Measurements from ENCODE around the gene GABRG3.

Gene GABRG3

GRCh38 chr15:26970712-26971210 lies at the start of gene GABRG3:
GABRG3 (plus strand) TSS chr15:26971181.
- no peak for DNase-seq (ENCODE audit: low read depth)

DNA sequence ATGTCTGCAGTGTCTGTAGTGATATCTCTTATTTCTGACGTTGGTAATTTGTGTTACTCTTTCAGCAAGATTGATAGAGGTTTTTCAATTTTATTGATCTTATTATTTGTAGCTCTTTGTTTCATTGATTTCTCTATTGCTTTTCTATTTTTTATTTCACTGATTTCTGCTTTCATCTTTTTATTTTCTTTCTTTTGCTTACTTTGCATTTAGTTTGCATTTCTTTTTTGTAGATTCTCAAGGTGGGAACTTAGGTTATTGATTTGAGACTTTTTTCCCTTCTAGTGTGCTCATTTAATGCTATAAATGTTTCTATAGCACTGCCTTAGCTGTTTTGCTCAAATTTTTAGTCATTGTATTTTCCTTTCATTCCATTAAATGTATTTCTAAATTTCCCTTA lies 49.5 kb upstream of the GABRG3 start:
- DNase-seq (ENCODE audit: low read depth) = no peak

DNA sequence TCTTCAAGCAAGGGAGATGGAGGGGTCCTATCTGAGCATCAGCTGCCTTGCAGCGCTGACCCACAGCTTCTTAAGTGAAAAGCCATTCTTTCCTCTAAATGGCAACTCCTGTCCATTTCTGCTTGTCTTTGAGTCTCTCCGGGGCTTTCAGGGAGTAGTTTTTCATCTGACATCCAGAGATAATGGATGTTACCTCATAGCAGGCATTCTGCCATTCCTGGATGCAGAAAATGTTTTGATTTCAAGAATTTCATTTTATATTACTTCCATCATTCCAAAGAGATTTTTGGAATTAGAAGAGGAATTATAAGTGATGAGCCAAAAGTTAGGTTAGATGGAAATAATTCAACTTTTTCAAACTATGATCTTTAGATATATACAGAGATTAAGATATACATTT lies 44.9 kb upstream of the GABRG3 start:
- no peak for DNase-seq (ENCODE audit: low read depth)

DNA sequence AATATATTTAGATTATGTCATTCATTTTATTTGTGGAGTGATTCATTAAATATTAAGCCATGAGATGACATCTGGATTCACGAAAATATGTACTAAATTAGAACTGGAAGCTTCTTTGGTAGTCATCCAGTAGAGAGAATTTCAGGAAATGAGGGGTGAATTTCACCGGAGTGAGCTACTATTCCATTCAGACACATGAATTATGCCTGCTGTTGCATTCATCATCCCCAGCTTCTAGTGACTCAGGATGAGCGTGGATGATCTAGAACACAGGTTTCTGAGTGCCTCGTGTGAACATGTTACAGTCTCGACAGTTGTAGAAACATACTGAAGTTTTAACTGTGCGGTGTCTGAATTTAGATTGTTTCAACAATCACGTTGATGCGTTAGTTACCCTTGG lies 42.9 kb upstream of the GABRG3 start:
- no peak for DNase-seq (ENCODE audit: low read depth)

- no peak for DNase-seq (ENCODE audit: low read depth)
Observed at GRCh38 chr15:26929588-26929987, 41.4 kb upstream of the GABRG3 start.

- DNase-seq (ENCODE audit: low read depth) = no peak
Observed at GRCh38 chr15:26934848-26935247, 36.1 kb upstream of the GABRG3 start.

DNA sequence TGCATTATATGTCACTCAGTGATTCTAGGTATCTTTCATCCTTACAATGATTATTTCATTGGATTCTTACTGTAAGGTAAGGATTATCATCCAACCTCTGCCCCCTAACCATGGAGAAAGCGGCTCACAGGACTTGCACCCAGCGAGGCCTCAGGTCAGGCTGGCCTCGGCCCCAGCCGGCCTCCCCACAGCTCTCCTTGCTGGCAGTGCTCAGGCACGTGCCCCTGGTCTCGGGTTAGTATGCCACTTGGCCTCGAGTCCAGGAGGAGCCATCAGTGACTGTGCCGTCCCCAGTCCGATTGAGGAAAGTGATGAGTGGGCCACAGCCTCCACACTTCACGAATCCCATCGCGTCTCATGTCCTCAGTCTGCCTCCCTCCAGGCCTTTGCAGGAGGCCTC lies 35.7 kb upstream of the GABRG3 start:
- no peak for DNase-seq (ENCODE audit: low read depth)

DNA sequence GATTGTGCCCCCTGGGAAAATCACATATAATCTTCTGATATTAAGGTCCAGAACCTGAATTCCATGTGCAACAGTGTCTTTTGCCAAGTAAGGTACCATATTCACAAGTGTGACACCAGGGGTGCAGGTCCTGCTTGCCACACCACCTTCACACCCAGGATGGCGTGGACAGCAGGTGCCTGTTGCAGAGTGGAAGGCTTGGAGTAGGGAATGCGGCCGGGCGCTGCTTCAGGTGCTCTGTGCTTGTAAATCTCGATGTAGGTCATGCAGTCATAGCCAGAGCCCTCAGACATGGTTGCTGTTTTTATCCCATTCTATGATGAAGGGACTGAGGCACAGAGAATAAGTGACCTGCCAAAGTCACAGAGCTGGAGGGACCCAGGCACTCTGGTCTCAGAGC lies 34.5 kb upstream of the GABRG3 start:
- no peak for DNase-seq (ENCODE audit: low read depth)

DNA sequence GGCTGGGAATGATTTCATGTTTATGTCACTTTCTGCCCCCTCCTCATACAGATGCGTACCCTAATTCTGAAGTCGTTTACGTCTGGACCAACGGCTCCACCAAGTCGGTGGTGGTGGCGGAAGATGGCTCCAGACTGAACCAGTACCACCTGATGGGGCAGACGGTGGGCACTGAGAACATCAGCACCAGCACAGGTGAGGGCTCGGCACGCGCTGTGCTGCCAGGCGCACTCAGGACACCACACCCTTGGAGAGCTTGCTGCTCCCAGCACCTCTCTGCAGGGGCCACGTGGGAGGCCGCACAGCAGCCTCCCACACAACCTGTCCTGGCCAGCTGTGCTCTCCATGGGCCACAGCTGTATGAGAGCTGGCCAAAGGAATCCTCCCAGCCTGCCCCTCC lies 33.8 kb upstream of the GABRG3 start:
- DNase-seq (ENCODE audit: low read depth) = no peak

GRCh38 chr15:26939398-26939797 lies 31.6 kb upstream of the GABRG3 start:
- DNase-seq (ENCODE audit: low read depth) = no peak

DNA sequence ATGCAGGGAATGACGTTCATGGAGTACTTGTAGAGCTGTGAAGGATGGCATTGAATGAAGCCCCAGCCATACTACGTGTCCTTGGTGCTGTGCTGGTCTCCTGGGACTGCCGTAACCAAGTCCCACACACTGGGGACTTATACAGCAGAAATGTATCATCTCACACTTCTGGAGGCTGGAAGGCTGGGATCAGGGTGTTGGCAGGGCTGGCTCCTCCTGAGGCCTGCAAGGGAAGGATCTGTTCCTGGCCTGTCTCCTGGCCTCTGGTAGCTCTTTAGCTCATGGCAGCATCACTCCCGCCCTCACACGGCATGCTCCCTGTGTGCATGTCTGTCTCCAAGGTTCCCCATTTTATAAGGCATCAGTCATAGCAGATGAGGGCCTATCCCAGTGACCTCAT lies 29.5 kb upstream of the GABRG3 start:
- DNase-seq (ENCODE audit: low read depth) = no peak

DNA sequence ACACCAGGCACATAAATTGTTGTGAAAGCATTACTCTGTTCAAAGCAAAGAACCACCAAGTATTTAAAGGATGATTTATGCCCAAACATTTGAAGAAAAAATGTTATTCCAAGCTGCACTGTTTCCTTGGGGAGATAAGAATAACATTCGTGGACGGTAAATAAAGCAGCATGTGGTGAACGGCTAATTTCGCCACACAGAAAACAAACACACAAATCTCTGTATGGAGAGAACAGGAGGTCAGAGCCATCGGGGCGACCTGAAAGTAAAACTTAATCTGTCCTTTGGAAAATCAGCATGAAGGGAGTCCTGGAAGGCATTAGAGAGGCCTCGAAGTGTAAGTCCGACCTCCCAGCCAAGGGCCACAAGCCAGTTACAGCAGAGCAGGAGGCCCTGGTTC lies 27.1 kb upstream of the GABRG3 start:
- no peak for DNase-seq (ENCODE audit: low read depth)

- DNase-seq (ENCODE audit: low read depth) = no peak
Observed at GRCh38 chr15:26945046-26945445, 25.9 kb upstream of the GABRG3 start.

DNA sequence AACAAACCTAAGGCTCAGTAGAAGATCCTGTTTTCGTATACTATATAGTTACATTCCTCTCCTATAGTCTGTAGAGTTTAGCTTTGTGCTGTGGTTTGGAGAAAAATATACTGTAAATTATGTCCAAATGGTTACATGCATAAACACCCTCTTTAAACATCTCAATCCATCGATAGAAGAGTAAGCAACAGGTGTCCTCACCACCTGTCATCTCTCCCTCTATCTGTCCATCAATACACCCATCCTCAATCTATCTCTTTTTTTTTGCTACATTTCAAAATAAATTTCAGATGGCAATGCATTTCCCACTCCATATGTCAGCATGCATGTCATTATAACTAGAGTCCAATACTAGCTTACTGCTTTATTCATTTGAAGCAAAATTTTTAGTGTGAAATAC lies 21.0 kb upstream of the GABRG3 start:
- DNase-seq (ENCODE audit: low read depth) = no peak

DNA sequence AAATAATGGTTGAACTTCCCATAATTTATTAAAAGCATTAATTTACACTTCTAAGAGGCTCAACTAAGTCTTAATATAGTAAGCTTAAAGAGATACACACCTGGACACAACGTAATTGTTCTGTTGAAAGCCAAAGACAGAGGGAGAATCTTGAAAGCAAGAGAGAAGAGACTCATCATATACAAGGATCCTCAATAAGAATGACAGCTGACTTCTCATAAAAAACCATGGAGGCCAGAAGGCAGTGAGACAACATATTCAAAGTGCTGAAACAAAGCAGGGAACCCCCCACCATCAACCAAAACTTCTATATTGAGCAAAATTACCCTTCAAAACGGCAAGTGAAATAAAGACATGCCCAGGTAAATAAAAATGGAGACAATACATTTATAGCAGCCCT lies 16.6 kb upstream of the GABRG3 start:
- no peak for DNase-seq (ENCODE audit: low read depth)

GRCh38 chr15:26967719-26968269 lies 3.2 kb upstream of the GABRG3 start:
- no peak for DNase-seq (ENCODE audit: low read depth)

DNA sequence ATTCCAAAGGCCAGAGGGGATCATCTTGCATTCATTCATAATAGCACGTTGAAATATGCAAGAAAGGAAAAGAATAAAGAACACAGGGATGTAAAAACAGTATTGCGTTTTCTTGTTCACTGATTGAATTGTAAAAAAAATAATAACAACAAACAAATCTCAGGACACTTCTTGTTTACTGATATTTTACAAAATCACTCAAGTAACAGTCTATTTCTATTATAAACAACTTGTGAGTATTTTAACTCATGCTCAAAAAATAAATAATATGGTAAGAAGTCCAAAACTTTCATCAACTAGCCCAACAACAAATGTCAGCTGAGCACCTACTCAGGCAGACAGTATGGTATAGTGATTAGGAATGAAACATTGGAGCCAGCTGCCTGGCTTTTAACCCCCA lies 2.2 kb upstream of the GABRG3 start:
- DNase-seq (ENCODE audit: low read depth) = no peak

DNA sequence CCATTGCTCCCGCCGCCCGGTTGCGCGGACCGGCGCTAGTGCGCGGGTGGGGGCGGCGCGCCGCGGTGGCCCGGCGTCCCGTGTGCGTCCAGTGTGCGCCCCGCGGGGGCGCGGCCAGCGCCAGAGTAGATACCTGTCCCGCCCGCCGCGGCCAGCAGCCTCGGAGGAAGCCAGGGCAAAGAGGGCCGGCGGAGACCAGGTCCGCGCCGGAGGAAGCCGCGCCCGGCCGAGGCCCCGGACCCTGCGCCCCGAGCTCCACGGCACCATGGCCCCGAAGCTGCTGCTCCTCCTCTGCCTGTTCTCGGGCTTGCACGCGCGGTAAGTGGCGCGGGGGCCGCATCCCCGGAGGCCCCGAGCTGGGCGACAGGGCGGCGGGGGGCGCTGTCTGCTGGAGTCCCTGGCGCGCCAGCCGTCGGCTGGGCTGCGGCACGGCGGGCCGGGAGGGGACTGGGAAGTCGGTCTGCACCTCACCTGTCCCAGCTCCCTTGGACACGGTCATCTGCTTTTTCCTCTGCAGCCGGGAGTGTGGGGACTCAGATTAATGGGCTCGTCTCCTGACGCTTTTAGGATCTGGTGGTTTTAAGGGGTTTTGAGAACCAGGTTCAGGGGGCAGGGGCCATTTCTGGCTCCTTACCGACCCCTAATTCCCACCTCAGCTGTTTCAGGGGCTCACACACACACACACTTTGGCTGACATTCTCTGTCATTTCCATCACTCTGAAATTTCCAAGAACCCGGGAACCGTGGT lies 464 bp downstream of the GABRG3 start:
- DNase-seq (ENCODE audit: low read depth) = no peak

DNA sequence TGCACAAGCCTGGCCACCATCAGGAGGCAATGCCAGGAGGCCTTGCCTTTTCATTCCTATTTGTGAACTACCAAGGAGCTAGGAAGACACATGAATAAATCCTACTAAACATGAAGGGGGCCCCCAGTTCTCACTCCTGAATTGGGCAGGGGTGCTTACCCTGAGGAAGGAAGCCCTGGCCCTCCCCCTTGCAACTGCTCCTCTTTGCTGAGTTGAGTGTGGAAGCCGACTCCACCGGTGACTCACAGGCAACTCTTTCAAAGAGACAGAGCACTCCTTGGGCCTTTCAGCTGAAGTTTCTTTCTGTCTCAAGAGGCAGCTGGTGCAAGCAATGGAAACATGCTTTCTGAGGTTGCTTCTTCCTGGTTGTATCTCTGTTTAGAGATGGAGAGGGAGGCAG lies 1.7 kb downstream of the GABRG3 start:
- no peak for DNase-seq (ENCODE audit: low read depth)

GRCh38 chr15:26974120-26974780 lies 3.3 kb downstream of the GABRG3 start:
- peak; percentile 18 for DNase-seq (ENCODE audit: low read depth)

- DNase-seq (ENCODE audit: low read depth) = no peak
Observed at GRCh38 chr15:26981492-26981891, 10.5 kb downstream of the GABRG3 start.

DNA sequence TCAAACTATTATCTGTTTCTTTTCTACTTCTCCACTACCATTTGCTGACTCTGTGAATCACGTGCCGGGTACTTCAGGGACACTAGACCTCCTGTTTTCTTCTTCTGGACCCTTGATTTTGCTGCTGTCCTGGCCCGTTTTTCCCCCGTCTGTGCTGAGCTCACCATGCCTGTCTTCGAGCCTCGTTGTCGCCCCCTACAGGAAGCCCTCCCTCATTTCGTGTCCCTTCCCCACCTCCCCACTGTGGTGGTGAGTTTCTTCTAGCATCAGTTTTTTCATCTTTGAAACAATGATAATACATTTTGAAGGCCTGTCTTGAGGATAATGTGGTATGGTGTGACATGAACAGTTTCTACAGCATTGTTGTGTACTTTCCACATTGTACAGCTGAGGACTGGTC lies 12.8 kb downstream of the GABRG3 start:
- no peak for DNase-seq (ENCODE audit: low read depth)

DNA sequence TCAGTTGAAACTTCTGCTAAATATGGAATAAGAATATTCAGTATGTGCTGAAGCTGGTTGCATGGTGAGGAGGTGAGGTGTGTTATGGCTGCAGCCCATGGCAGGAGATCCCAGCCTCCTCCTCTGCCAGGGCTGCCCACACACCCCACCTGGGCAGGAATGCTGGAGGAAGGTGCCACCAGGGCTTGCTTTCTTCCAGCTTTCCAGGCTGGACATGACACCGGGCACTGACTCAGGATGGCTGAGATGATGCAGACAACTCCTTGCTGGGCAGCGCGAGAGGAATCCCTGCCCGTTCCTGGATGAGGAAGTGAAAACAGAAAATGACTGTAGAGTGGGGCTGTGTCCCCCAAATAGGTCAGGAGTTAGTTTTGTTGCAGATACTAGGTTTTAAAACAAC lies 14.1 kb downstream of the GABRG3 start:
- DNase-seq (ENCODE audit: low read depth) = no peak

DNA sequence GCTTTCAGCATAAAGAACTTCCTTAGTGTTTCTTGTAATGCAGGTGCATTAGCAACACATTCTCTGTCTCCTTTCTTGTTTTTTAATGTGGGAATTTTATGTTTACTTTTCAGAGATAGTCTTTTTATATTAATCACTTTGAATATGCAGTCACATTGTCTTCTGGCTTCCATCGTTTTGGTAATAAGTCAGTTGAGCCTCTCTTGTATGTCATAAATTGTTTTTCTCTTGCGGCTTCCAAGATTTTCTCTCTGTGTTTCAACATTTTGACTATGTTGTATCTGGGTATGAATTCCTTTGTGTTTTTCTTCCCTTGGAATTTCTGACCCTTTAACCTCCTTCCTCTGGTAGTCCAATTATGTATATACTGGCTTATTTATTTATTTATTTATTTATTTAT lies 25.3 kb downstream of the GABRG3 start:
- no peak for DNase-seq (ENCODE audit: low read depth)
